ENCODE data around the gene MACROD2.

MACROD2 gene

GRCh38 chr20:14342918-14343317, 347.6 kb downstream of the MACROD2 start:
- DNase-seq = no peak

DNA sequence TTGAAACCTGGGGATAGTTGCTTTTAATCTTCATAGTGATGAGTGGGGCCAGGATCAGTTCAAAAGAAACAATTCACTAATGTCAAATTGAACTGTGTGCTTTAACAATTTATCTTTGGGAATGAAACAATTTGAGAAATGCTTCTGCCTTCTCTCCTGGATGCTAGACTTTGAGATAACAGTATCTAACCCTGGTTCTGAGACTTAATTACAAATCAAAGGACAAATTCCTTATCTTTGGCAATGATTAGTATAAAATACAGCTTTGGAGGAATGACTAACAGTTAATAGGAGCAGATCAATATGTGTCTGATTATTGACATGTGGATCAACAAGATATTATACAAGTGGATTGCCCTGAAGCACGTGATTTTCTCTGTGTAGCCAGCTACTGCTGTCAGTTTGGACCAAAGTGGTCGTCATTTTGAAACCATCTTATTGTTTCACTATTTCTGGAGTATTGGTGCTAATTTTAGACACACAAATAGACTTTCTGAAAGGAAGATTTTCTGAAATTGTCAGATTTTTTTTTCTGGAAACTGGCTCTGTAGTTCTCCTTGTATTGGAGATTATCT, 348.3 kb downstream of the MACROD2 start:
- DNase-seq = no peak

GRCh38 chr20:14344746-14345145, 349.4 kb downstream of the MACROD2 start:
- no peak for DNase-seq

- DNase-seq = no peak
These were observed 360.5 kb downstream of the MACROD2 start for GRCh38 chr20:14355791-14356190.

DNA sequence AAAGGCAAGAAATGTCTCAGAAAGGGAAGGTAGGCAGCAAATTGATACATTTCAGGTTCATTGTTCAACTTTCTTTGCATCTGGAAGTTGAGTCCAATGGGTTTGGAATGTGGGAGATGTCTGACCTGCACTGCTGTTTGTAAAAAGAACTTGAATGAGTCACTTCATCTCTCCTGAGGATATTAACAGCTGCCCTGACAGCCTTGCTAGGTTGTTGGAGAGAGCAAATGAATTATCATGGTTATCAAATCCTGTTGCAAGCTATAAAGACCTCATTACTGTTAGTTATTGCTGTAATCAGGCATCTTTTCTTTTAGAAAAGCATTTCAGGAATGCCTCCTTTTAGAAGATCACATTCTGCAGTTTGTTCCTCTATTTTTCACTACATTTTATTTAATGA, 365.1 kb downstream of the MACROD2 start:
- no peak for DNase-seq

- no peak for DNase-seq
These were observed 366.4 kb downstream of the MACROD2 start for GRCh38 chr20:14361509-14362345.

- no peak for DNase-seq
These were observed 378.9 kb downstream of the MACROD2 start for GRCh38 chr20:14374196-14374595.

DNA sequence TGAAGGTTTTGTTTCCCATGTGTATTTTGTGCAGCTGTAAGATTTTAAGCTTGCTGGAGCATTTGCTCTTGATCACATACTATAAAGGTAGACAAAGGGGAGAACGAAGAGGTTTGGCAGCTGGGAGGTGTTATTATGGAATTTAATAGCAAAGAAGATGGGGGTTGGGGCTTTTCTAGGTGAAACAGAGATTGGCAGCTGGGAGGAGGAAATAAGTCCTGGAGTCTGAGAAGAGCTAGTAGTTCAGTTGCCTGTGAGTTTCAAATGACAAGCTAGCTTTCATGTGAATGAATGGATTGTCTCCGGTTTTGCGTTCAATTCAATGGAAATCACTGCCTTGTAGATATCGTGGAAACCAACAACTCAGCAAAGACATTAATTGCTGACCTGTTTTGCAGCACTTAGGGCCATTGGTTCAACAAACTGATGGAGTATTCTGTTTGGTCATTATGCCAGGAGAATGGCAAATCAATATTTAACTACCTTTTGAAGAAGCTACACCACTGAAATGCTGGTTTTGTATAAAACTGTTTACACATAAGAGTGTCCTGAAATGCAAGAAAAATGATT, 380.2 kb downstream of the MACROD2 start:
- no peak for DNase-seq

DNA sequence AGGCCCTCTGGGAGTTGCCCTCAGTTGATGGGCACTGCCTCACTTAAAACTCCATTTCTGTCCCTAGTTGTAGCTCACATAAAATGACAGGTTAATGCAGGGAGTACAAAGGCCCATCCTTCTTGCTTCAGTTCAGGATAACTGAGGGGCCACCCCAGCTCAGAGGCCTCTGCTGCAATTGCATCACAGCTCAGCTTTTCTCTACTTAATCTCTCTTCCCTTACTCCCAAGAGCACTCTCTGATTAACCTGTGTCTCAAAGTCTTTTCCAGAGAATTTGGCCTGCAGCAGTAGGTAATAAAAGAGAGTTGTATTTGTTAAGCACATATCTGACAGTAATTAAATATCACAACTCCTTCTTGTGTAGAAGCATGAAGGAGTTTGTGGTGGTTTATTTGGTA, 383.0 kb downstream of the MACROD2 start:
- no peak for DNase-seq

DNA sequence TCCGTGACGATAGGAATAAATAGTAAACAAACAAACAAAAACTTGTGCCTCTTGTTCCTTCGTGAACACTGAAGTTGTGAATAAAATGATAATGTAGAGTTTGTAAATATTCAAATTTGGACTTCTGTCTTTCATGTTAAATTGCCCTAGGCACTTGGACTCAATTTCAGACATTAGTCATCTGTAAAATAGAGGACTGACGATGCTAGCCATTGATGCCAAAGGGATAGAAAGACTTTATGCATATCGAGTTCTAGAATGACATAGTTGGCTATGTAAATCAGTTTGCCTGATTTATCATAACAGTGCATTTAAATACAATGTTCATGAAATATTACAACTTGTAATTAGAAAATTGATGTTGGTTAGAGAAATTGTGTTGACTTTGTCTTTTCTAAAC, 388.0 kb downstream of the MACROD2 start:
- no peak for DNase-seq

DNA sequence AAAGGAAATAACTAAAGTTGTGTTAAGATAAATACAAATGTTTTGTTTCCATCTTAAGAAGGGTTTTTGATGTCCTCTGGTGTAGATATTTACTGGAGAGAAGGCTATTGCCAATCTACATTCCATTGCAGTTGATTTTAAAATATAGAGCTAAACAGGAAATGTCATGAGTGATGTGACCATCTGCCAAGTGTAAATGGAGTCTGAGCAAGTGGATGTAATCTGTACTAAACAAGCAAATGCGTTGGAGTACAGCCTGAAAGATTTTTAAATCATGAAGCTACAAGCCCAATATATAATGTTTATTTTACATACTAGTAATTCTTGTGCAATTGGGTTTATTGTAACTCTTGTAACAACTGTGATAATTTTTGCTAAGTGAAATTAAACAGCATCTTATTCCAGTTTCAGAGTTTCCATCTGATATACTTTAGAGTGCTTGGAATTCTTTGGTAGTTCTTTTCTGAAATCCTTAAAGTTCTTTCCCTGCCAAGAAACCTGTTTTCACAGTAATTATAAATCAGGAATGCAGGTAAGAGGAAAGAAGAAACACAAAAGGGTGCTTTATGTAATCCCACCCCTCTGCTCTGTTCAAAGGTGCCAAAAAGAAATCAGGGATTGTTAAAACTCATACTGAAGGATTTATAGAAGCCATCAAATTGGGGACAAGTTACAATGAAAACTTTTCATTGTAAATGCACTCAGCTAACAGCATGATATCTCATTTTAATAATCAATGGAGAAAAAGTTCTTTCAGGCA, 389.3 kb downstream of the MACROD2 start:
- DNase-seq = no peak

GRCh38 chr20:14385176-14385740, 389.9 kb downstream of the MACROD2 start:
- no peak for DNase-seq

- no peak for DNase-seq
These were observed 391.4 kb downstream of the MACROD2 start for GRCh38 chr20:14386726-14387125.

DNA sequence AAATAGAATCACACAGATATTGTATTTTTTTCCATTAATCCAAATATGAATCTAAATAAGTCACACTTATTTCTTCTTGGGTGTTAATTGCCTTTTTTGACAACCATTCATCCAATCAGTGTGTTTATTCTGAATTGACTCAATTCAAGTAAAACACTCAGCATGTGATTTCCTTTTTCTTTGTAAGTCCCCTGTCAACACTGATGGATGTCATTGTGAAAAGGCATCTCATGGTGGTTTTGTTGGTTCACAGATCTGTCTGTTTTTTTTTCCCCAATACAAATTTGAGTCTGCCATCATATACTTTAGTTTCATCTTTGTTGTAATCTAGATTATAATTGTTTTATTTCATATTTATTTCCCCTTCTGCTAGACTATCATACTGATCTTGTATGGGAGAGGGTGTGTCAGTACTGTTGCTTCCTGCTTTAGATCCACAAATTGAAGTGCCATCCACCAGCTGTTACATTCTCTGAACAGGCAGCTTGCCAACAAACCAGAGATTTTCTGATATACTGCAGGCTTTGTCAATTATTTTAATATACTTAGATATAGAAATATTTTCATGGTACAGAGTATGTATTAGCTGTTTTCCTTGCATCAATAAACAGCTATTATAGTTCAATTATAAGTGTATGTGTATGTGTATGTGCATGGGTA, 406.3 kb downstream of the MACROD2 start:
- DNase-seq = no peak

DNA sequence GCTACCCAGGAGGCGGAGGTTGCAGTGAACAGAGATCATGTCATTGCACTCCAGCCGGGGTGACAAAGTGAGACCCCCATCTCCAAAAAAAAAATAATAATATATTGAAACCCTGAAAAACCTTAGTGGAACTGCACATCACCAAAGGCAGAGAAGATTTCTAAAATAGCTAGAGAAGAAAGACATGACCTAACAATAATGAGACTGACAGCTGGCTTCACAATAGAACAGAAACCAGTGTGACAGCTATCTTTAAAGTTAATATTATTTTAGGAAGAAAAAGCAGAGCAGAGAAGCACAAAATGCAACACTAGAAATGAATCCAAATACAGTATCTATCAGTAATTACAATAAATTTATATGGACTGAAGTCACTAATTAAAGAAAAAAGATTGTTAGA, 409.2 kb downstream of the MACROD2 start:
- DNase-seq = no peak

DNA sequence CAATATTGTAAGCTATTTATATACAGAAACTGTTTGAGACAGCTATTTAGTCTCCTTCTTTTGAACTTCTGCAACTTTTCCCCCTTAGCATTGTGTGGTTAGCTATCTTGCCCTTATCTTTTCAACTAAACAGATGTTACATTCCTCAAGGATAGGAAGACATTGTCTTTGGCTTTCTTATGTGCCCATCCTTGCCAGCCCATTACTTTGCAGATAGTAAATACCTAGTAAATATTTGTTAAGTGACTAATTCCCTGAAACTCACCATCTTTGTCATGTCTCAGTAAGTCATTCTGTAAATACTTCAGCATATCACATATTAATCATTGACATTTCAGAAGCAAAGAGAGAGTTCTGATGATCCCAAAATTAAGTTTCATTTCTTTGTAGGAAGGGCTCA, 411.2 kb downstream of the MACROD2 start:
- DNase-seq = no peak

- DNase-seq = no peak
These were observed 412.0 kb downstream of the MACROD2 start for GRCh38 chr20:14407336-14407735.

- no peak for DNase-seq
These were observed 415.7 kb downstream of the MACROD2 start for GRCh38 chr20:14410869-14411555.

DNA sequence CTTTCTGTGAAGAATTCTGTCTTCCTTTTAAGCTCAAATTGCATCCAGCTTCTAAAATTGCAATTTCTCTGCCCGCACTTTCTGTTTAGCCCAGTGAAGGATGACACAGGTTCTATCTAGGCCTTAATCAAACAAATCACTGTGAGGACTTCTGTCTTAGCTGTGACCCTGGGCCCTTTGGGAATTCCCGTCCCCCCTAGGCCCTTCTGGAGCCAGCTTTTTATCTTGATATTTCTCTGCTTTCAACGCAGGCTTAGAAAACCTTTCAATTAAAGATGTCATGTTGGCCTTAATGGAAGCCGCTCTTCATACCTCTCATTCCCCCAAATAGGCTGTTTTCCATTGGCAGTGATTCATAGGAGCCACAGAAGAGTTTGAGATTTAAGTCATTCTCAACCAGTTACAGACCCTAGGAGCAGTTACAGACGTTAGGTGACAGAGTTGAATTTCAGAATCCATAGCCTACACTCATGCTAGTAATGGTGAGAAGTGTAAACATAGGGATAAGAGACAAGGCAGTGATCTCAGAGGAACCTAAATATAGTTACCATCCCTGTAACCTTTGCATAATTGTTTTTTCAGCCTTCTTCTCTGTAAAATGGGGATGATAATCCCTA, 416.9 kb downstream of the MACROD2 start:
- DNase-seq = no peak

GRCh38 chr20:14413835-14414234, 418.5 kb downstream of the MACROD2 start:
- no peak for DNase-seq

DNA sequence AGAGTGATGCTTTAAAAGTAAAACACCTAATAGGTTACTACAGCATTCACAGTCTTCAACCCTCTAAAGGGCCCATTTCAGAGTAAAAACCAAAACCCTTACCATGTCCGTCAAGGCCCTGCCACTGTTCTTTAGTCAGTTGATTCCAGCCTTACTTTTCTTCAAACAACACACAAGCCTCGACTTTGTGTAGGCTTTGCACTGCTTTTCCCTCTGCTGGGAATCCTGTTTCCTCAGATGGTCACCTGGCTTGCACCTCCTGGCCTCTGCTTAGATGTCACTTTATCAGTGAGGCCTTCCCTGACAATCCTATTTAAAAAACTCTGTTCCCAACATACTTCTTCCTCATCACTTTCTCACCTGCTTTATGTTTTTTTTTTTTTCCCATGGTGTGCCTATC, 419.2 kb downstream of the MACROD2 start:
- DNase-seq = no peak

- DNase-seq = no peak
These were observed 420.2 kb downstream of the MACROD2 start for GRCh38 chr20:14415467-14415866.
